H1 (cell line): ENCODE data around the gene NRN1L. TPM values are rescaled to one million over a fixed set of nuclear protein-coding genes. Genes with fewer than 3 reads are reported as not detected.

Experiments used
- CTCF ChIA-PET: fragments of 300-600 bp; sonication (Branson Sonifier 250); formaldehyde crosslinking; loops from one replicate; lab custom pipeline; 2021; ENCODE audit not compliant: partially characterized antibody; lab: Charles Lee
- POLR2A ChIA-PET: fragments of 300-600 bp; sonication (Branson Sonifier 250); formaldehyde crosslinking; loops from one replicate; lab custom pipeline; 2021; ENCODE audit warnings: inconsistent platforms; ENCODE audit not compliant: partially characterized antibody; lab: Charles Lee
- DNase-seq, 2 experiments: peaks; one replicate each; pipeline versions ENCODE4 v3.0.0 to v3.0.0-alpha.2; 2010 to 2022; ENCODE audit warnings: low spot score in 2 of 2, low read depth in 1 of 2, mixed read lengths in 1 of 2
- FAIRE-seq: peaks from 2 replicates; lab custom pipeline; 2011; peaks lifted over from hg19 to GRCh38; lab: Jason Lieb, UNC
- H2AFZ ChIP-seq: 2 replicates; pipeline ENCODE4 v1.8.1; 2012; ENCODE audit warnings: low read length, inconsistent platforms
- H2AK5ac ChIP-seq: 2 replicates; pipeline ENCODE4 v1.6.1; 2013; ENCODE audit warnings: low read depth, low read length
- H2BK120ac ChIP-seq: replicated peaks from 2 replicates; pipeline ENCODE3; 2013; ENCODE audit warnings: low read depth, low read length, inconsistent platforms
- H2BK12ac ChIP-seq: 2 replicates; pipeline ENCODE4 v1.6.1; 2013; ENCODE audit warnings: low read depth, low read length
- H2BK15ac ChIP-seq: 2 replicates; pipeline ENCODE4 v1.6.1; 2013; ENCODE audit warnings: low read length
- H2BK20ac ChIP-seq: 2 replicates; pipeline ENCODE4 v1.6.1; 2013; ENCODE audit warnings: low read length
- H2BK5ac ChIP-seq: 2 replicates; pipeline ENCODE4 v1.6.1; 2013; ENCODE audit warnings: low read depth, low read length
- H3K14ac ChIP-seq: 2 replicates; pipeline ENCODE4 v1.6.1; 2013; ENCODE audit warnings: inconsistent platforms; ENCODE audit not compliant: insufficient read length
- H3K18ac ChIP-seq: 2 replicates; pipeline ENCODE4 v1.6.1; 2013; ENCODE audit warnings: low read length; ENCODE audit errors: extremely low read depth
- H3K23ac ChIP-seq: 2 replicates; pipeline ENCODE4 v1.6.1; 2013; ENCODE audit warnings: inconsistent platforms; ENCODE audit not compliant: insufficient read length
- H3K23me2 ChIP-seq: 2 replicates; pipeline ENCODE4 v1.6.1; 2013; ENCODE audit warnings: low read depth, low read length
- H3K27ac ChIP-seq: 2 replicates; pipeline ENCODE4 v1.6.1; 2011; ENCODE audit warnings: low read depth, low read length, inconsistent platforms
- H3K27me3 ChIP-seq, 4 experiments: replicated peaks in 1 of 4; 1 replicate in 1 of 4; 2 replicates in 3 of 4; pipeline versions ENCODE4 v1.6.1 to v1.8.1; 2011 to 2013; ENCODE audit warnings: low read length in 3 of 4, mild to moderate bottlenecking in 3 of 4, inconsistent platforms in 2 of 4, mixed read lengths in 2 of 4, moderate library complexity in 1 of 4; ENCODE audit not compliant: control insufficient read depth in 3 of 4, insufficient read depth in 3 of 4; ENCODE audit errors: extremely low read depth in 1 of 4
- H3K36me3 ChIP-seq, 4 experiments: 2 replicates each; pipeline versions ENCODE4 v1.6.1 to v1.8.1; 2011 to 2013; ENCODE audit warnings: mild to moderate bottlenecking in 4 of 4, low read length in 3 of 4, moderate library complexity in 2 of 4, control low read depth in 1 of 4, inconsistent platforms in 1 of 4; ENCODE audit not compliant: insufficient read depth in 4 of 4, control insufficient read depth in 2 of 4
- H3K4ac ChIP-seq: replicated peaks from 2 replicates; pipeline ENCODE3; 2013; ENCODE audit warnings: low read length, low read depth, mixed read lengths, inconsistent platforms; ENCODE audit not compliant: insufficient read length
- H3K4me1 ChIP-seq, 4 experiments: replicated peaks in 1 of 4; 1 replicate in 1 of 4; 2 replicates in 3 of 4; pipeline versions ENCODE4 v1.6.1 to v1.8.1; 2011 to 2013; ENCODE audit warnings: low read length in 3 of 4, inconsistent platforms in 2 of 4, mixed read lengths in 1 of 4; ENCODE audit not compliant: insufficient read depth in 4 of 4, control insufficient read depth in 3 of 4
- H3K4me2 ChIP-seq, 2 experiments: 2 replicates each; pipeline versions ENCODE4 v1.6.1 to v1.8.1; 2011 to 2013; ENCODE audit warnings: low read depth in 2 of 2, low read length in 2 of 2, control low read depth in 1 of 2, inconsistent platforms in 1 of 2, mild to moderate bottlenecking in 1 of 2; ENCODE audit not compliant: insufficient read depth in 1 of 2
- H3K4me3 ChIP-seq, 4 experiments: fragments of 200-600, 300-600 bp in 1 of 4; sonication (generic), shearing (Covaris generic), sonication (Bioruptor Twin) in 1 of 4; 2 replicates each; pipeline versions ENCODE4 v1.5.1 to v1.8.1; 2011 to 2016; ENCODE audit warnings: low read length in 4 of 4, low read depth in 3 of 4, control low read depth in 2 of 4, inconsistent platforms in 2 of 4, mild to moderate bottlenecking in 2 of 4, mixed read lengths in 1 of 4, moderate library complexity in 1 of 4; ENCODE audit not compliant: insufficient read depth in 2 of 4; ENCODE audit errors: extremely low read depth in 1 of 4
- H3K56ac ChIP-seq: replicated peaks from 2 replicates; pipeline ENCODE3; 2013; ENCODE audit warnings: low read depth, mild to moderate bottlenecking, mixed read lengths, low read length, inconsistent platforms; ENCODE audit not compliant: insufficient read length
- H3K79me1 ChIP-seq: 2 replicates; pipeline ENCODE4 v1.6.1; 2013; ENCODE audit warnings: low read depth, low read length, control low read depth
- H3K79me2 ChIP-seq, 2 experiments: 2 replicates each; pipeline versions ENCODE4 v1.6.1 to v1.8.1; 2012 to 2013; ENCODE audit warnings: low read length in 2 of 2, mild to moderate bottlenecking in 2 of 2, inconsistent platforms in 1 of 2; ENCODE audit not compliant: insufficient read depth in 2 of 2, control insufficient read depth in 1 of 2
- H3K9ac ChIP-seq, 4 experiments: replicated peaks in 1 of 4; 1 replicate in 1 of 4; 2 replicates in 3 of 4; pipeline versions ENCODE4 v1.6.1 to v1.8.1; 2011 to 2013; ENCODE audit warnings: low read depth in 3 of 4, low read length in 3 of 4, control low read depth in 2 of 4, mild to moderate bottlenecking in 2 of 4, moderate library complexity in 2 of 4, inconsistent platforms in 1 of 4; ENCODE audit errors: extremely low read depth in 1 of 4
- H3K9me3 ChIP-seq, 2 experiments: 2 replicates each; pipeline versions ENCODE4 v1.6.1 to v1.8.1; 2012 to 2013; ENCODE audit warnings: mild to moderate bottlenecking in 2 of 2, moderate library complexity in 2 of 2, control low read depth in 1 of 2, inconsistent platforms in 1 of 2, low read depth in 1 of 2, low read length in 1 of 2, mixed read lengths in 1 of 2; ENCODE audit not compliant: insufficient read depth in 2 of 2
- H4K20me1 ChIP-seq, 2 experiments: replicated peaks in 1 of 2; 2 replicates each; pipeline versions ENCODE3 to v1.8.1; 2011 to 2013; ENCODE audit warnings: inconsistent platforms in 2 of 2, low read length in 2 of 2, mild to moderate bottlenecking in 1 of 2; ENCODE audit not compliant: insufficient read depth in 2 of 2, control insufficient read depth in 1 of 2
- H4K5ac ChIP-seq: 2 replicates; pipeline ENCODE4 v1.6.1; 2013; ENCODE audit warnings: low read length, low read depth, mixed read lengths, inconsistent platforms; ENCODE audit not compliant: insufficient read length
- H4K8ac ChIP-seq: 2 replicates; pipeline ENCODE4 v1.8.0; 2013; ENCODE audit warnings: mild to moderate bottlenecking, moderate library complexity, low read length, inconsistent platforms; ENCODE audit not compliant: insufficient read depth; ENCODE audit errors: extremely low read depth
- H4K91ac ChIP-seq: replicated peaks from 2 replicates; pipeline ENCODE3; 2013; ENCODE audit warnings: low read length, mixed read lengths, inconsistent platforms; ENCODE audit not compliant: insufficient read length
- ASH2L ChIP-seq: fragments of 200-600, 300-600 bp; sonication (generic); IDR thresholded peaks from one replicate; pipeline ENCODE4 v1.7.1; 2017; ENCODE audit warnings: low read length
- ATF3 ChIP-seq: IDR thresholded peaks from 2 replicates; pipeline ENCODE4 v1.6.1; 2011; ENCODE audit warnings: low read depth, mild to moderate bottlenecking, low read length; ENCODE audit not compliant: insufficient read depth
- BCL11A ChIP-seq, 2 experiments: IDR thresholded peaks; one replicate each; pipeline ENCODE4 v1.6.1; 2011; ENCODE audit warnings: low read depth in 2 of 2, low read length in 2 of 2, mild to moderate bottlenecking in 2 of 2
- CHD1 ChIP-seq: IDR thresholded peaks from 2 replicates; pipeline ENCODE4 v1.6.1; 2012; ENCODE audit warnings: low read depth, low read length, improper control_type of control experiment
- EP300 ChIP-seq, 2 experiments: IDR thresholded peaks; 1 replicate in 1 of 2; 2 replicates in 1 of 2; pipeline ENCODE4 v1.6.1; 2011 to 2012; ENCODE audit warnings: low read depth in 2 of 2, low read length in 2 of 2, mild to moderate bottlenecking in 2 of 2, borderline replicate concordance in 1 of 2, inconsistent platforms in 1 of 2, moderate library complexity in 1 of 2
- HDAC6 ChIP-seq: IDR thresholded peaks from one replicate; pipeline ENCODE4 v1.7.1; 2012; ENCODE audit warnings: low read depth, mild to moderate bottlenecking, inconsistent platforms, low read length, moderate library complexity
- KDM5A ChIP-seq: fragments of 200-600 bp; IDR thresholded peaks from 2 replicates; pipeline ENCODE4 v1.7.1; 2012; ENCODE audit warnings: mild to moderate bottlenecking, low read length, inconsistent platforms, mixed read lengths
- MAFK ChIP-seq: IDR thresholded peaks from 2 replicates; pipeline ENCODE4 v1.6.1; 2012; ENCODE audit warnings: low read depth, mild to moderate bottlenecking, improper control_type of control experiment, low read length
- NANOG ChIP-seq: IDR thresholded peaks from 2 replicates; pipeline ENCODE4 v1.6.1; 2011; ENCODE audit warnings: low read length, low read depth, mild to moderate bottlenecking, inconsistent platforms; ENCODE audit not compliant: insufficient read depth, poor library complexity, severe bottlenecking
- NRF1 ChIP-seq: IDR thresholded peaks from 2 replicates; pipeline ENCODE4 v1.6.1; 2011; ENCODE audit warnings: mild to moderate bottlenecking, low read depth, low read length, improper control_type of control experiment
- RXRA ChIP-seq: IDR thresholded peaks from 2 replicates; pipeline ENCODE4 v1.6.1; 2011; ENCODE audit warnings: low read depth, mild to moderate bottlenecking, low read length, moderate library complexity; ENCODE audit not compliant: insufficient read depth
- SUZ12 ChIP-seq: fragments of 200-600 bp; sonication (generic); IDR thresholded peaks from 2 replicates; pipeline ENCODE4 v1.6.1; 2012; ENCODE audit warnings: mild to moderate bottlenecking, inconsistent platforms, low read length, moderate library complexity, mixed read lengths
- YY1 ChIP-seq: IDR thresholded peaks from 2 replicates; pipeline ENCODE4 v1.6.1; 2011; ENCODE audit warnings: low read depth, mild to moderate bottlenecking, low read length
- WGBS, 2 experiments: shearing (Covaris generic) in 1 of 2; methylation state at CpG; one replicate each; pipeline versions ENCODE4 v1.1.6 to v1.1.7; 2013 to 2015; ENCODE audit warnings: low lambda C conversion rate in 2 of 2, mixed read lengths in 2 of 2, inconsistent platforms in 1 of 2, low coverage in 1 of 2, missing lambda C conversion rate in 1 of 2; ENCODE audit not compliant: insufficient replicate concordance in 2 of 2, insufficient coverage in 1 of 2, insufficient read length in 1 of 2; ENCODE audit errors: extremely low coverage in 1 of 2, missing lambda C conversion rate in 1 of 2; 5-methylcytosine and 5-hydroxymethylcytosine counted together
- polyA plus RNA-seq, 7 experiments: library from polyadenylated mRNA; depleted of rRNA in 3 of 7; stranded (reverse) in 5 of 7; unstranded in 2 of 7; fragments of >200 nt in 5 of 7; fragments of 200-250 nt in 2 of 7; gene quantifications; 1 replicate in 5 of 7; 2 replicates in 1 of 7; 4 replicates in 1 of 7; pipeline versions ENCODE4 v1.2.1 to v1.2.3, GENCODE V29; 2011 to 2013; ENCODE audit warnings: missing spikeins in 2 of 7, mixed read lengths in 2 of 7
- total RNA-seq: library from RNA; stranded (reverse); fragmentation: NEBNext Ultra II Directional; extraction: Animal tissue kit (Norgen Biotek cat#: 25700); gene quantifications from 2 replicates; pipeline ENCODE4 v1.2.1, GENCODE V29; 2021

NRN1L gene
- total and polyA plus RNA-seq, 2 of the 8 experiments (the other 6 are each of a cell fraction or from before 2014, with no cell fraction given) = 4.1 to 35.2 TPM

- H3K18ac ChIP-seq = no peak overlapping the region
- WGBS, 2 experiments = 97% methylated on average over 14 of the region's 14 CpGs; no CpG with 5 or more reads in 1 of the 2 experiments
- no peak for TF ChIP-seq ATF3
- no peak for TF ChIP-seq HDAC6
- no peak for TF ChIP-seq CHD1
- no peak for TF ChIP-seq MAFK
- TF ChIP-seq KDM5A = no peak
- no peak for TF ChIP-seq SUZ12
- no peak for TF ChIP-seq EP300 (IDR thresholded peaks at IDR 0.05; ENCODE audit: borderline replicate concordance in 1 of 2, low read depth in 2 of 2, low read length in 2 of 2)
- no peak for TF ChIP-seq BCL11A (IDR thresholded peaks at IDR 0.05; ENCODE audit: low read depth in 2 of 2, low read length in 2 of 2)
- TF ChIP-seq ASH2L = no peak
- no peak for TF ChIP-seq YY1
- no peak for TF ChIP-seq RXRA
- no peak for TF ChIP-seq NRF1
- TF ChIP-seq NANOG = no peak
Observed at GRCh38 chr16:67930191-67930590, 45.5 kb downstream of the NRN1L start.

More at GRCh38 chr16:67930191-67930590, 45.5 kb downstream of the NRN1L start:
- peaks cover 0 to 17% (median 10%) of the 10 kb centered on the region in 4 experiments; a peak in 5 of 7 replicates for H3K4me1 ChIP-seq
- H3K4ac ChIP-seq = no peak overlapping the region
- no peak overlapping the region for H2BK20ac ChIP-seq
- no peak overlapping the region; the same call in 1 of the 2 replicates for H4K8ac ChIP-seq
- H3K14ac ChIP-seq = no peak overlapping the region
- no peaks in the 10 kb centered on the region for H3K27me3 ChIP-seq
- no peak overlapping the region for H2BK15ac ChIP-seq
- H3K4me3 ChIP-seq = no peak overlapping the region
- H2BK120ac ChIP-seq = no peak overlapping the region
- peaks cover 2% of the 10 kb centered on the region; the same call in 1 of the 2 replicates for H3K79me1 ChIP-seq
- H2AK5ac ChIP-seq = no peak overlapping the region
- H2BK12ac ChIP-seq = peak overlapping the region; percentile 50; the same call in 1 of the 2 replicates
- CTCF ChIA-PET = interaction anchor here (0.6 to 27.1 kb wide), 11 partner anchors 8 to 280 kb away, joined by 3 to 623 read pairs (median 5); partner anchors contain the start of genes EDC4, LCAT, NRN1L and PSKH1
- no peak overlapping the region for H3K9ac ChIP-seq
- no peak overlapping the region for H3K27ac ChIP-seq
- H3K56ac ChIP-seq = no peak overlapping the region
- H3K23ac ChIP-seq = no peak overlapping the region
- H4K20me1 ChIP-seq = peaks cover 3 to 28% of the 10 kb centered on the region in 2 experiments
- peaks cover 4% of the 10 kb centered on the region for H3K23me2 ChIP-seq
- no peak overlapping the region for H3K4me2 ChIP-seq
- no peak for FAIRE-seq
- no peaks in the 10 kb centered on the region for H3K9me3 ChIP-seq
- H4K91ac ChIP-seq = no peak overlapping the region
- 0 out of 2 replicates have a peak overlapping the region, but pooled peaks have one; percentile 24 for H2BK5ac ChIP-seq
- no peaks in the 10 kb centered on the region for H3K79me2 ChIP-seq
- DNase-seq = no peak
- POLR2A ChIA-PET = interaction anchor here (4.3 to 7.5 kb wide), 2 partner anchors 11 to 46 kb away, joined by 31 to 43 read pairs; partner anchors contain the start of genes LCAT and NRN1L
- no peak overlapping the region for H2AFZ ChIP-seq
- H3K36me3 ChIP-seq = no peaks in the 10 kb centered on the region; a peak in 2 of 8 replicates
- no peak overlapping the region for H4K5ac ChIP-seq
